A172 (cell line): Measurements from ENCODE around the gene PTGER2. TPM values are rescaled to one million over a fixed set of nuclear protein-coding genes. Genes with fewer than 3 reads are reported as not detected.
A peak's percentile ranks its signal among the peaks of the same experiment; 100 is the strongest.

Experiments used
- DNase-seq: peaks from one replicate; pipeline ENCODE4 v3.0.0-alpha.2; 2015; ENCODE audit warnings: low spot score
- total RNA-seq: library from RNA; depleted of rRNA; stranded (reverse); fragments of >200 nt; shearing (Covaris generic); gene quantifications from 2 replicates; pipeline ENCODE4 v1.2.3, GENCODE V29; 2014

Gene PTGER2
- total RNA-seq, 1 experiment from 2014 or later = not detected

DNA sequence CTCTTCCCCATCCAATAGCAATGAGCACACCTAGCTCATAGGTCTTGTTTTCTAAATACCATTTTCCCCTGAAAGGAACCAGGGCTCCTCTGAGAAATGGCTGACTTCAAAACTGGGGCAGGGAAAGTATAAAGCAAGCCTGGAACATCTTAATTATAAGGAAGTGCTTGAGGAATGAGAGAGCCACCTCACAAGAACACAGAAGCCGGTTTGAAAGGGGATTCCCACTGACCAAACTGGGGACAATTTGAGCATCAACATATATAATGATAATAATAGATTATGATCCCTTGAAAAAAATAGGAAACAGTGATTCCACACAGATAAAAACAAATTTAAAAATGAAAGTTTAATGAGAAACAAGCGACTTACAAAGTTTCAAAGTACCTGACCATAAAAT is 22.1 kb downstream of the PTGER2 start:
- no peak for DNase-seq

DNA sequence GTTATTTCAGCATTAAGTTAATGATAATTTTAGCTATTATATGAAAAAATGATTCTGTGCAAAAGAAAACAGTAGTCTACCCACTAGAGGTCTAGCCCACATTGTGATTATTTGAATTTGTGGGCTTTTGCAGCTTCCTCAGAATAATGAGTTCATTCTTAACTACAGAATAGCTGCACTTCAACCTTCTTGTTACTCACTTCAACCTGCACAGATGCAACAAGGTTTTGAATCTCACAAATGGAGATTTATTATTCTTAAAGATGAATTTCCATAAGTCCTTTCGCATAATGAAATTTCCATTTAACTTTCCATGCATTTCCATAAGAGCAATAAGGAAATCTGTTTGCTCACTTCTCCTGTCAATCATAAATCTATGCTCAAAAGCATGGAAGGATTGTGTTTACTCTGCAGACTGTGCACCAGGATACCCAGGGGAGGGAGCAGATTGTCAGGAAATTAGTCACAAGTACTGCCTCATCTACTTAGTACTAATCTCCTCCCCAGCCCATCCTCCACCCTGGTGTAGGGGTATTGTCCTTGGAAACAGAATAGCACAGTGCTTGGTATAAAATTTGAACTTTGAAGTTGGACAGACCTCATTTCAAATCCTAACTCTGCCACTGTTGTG is 24.1 kb downstream of the PTGER2 start:
- DNase-seq = peak; percentile 26

DNA sequence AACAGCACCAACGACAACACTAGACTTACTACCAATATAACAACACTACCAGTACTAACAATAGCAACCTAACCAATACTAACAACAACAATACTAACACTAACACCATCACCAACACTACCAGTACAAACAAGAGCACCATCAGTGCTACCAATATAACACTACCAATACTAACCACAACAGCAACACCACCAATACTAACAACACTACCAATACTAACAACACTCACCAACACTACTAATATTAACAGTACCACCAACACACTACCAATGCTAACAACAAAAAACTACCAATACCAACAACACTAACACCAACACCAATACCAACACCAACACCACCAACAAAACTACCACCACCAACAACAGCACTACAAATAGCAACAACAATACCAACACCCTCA is 25.1 kb downstream of the PTGER2 start:
- no peak for DNase-seq

DNA sequence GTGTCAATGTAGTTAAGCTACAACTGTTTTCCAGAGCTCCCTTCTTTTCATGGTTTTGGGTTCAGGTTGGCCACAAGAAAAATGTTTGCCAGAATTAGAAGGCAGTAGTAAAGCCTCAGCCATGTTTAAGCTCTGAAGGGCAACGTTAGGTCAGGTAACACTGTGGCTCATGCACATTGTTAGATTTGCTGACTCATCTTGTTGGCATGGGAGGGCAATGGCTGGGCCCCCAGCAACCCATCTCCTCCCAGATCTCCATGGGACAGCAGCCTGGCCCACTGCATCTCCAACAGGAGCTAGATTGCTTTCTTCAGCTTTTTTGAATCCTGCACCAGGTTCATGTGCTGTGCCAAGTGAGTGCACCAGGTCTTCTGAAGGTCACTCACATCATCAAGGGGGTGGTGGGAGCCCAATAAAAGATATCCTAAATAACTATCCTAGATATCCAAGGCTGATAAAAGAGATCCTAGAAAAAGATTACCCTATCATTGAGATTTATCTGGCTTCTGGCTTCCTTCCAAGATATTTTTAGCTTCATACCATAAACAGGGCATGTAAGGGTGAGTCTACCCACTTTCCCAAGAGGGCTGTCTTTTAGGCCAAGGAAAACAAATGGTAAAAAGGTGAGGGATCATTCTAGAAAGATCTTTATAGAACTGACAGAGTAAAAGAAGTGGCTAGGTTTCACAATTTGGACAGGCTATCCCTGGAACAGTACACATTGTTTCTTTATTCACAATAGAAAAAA is 28.9 kb downstream of the PTGER2 start:
- DNase-seq = peak; percentile 47

DNA sequence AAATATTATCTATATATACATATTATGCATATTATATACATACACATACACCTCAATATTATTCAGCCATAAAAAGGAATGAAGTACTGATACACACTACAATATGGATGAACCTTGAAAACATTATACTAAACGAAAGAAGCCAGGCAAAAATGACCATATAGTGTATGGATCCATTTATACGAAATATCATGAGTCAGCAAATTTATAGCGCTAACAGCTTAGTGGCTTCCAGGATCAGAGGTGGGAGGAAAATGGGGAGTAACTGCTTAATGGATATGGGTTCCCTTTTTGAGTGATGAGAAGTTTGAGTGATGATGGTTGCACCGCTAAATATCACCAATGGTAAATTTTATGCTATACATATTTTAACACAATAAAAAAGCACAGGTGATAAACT is 32.7 kb downstream of the PTGER2 start:
- DNase-seq = no peak

DNA sequence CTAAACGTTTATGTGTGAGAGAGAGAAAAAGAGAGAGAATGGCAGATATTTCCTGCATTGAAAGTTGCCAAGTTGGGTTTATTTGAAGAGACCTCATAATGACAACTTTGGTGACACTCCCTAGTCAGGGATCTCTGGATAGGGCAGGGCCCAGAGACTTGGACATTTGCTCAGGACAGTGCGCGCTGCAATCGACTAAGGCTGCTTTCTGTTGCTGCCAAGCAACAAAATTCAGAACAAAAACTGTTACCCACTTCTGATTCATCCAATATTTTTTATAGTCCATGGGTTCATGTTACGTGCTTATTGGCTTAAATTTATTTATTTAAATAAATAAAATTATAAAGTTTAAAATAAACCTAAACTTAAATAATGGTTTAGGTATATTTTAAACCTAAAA is 34.2 kb downstream of the PTGER2 start:
- no peak for DNase-seq

DNA sequence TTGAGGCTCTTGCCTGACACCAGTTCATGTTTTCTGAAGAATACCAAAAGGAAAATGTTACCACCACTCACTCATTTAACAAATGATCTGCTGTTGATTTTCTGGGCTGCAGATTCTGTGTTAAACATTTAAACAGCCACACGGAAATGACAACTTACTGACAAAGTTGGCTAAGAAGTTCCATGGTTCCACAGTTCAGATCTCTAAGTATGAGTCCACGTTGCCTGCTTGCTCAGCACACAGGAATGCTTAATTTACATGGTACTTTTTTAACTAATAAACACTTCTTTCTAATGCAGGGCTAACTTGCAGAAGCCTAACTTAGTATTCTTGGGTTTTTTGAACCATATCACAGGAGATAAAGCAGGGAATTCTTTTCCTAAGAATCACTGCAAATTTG is 34.7 kb downstream of the PTGER2 start:
- no peak for DNase-seq

DNA sequence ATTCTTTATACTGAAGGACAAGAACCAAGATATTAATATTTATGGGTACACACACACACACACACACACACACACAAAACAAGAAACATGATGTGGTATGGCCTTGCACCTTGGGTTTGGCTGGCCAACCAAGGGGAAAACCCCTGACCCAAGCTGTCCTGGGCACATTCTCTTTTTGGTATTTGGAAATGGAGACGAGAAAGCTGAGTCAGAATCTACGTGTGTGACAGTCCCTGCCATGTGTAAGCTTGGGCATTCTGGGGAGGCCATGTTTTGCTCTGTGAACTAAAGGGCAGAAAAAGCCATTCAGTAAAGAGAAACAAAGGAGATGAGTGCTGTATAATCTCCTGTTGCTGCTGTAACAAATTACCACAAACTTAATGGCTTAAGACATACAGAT is 35.6 kb downstream of the PTGER2 start:
- no peak for DNase-seq

DNA sequence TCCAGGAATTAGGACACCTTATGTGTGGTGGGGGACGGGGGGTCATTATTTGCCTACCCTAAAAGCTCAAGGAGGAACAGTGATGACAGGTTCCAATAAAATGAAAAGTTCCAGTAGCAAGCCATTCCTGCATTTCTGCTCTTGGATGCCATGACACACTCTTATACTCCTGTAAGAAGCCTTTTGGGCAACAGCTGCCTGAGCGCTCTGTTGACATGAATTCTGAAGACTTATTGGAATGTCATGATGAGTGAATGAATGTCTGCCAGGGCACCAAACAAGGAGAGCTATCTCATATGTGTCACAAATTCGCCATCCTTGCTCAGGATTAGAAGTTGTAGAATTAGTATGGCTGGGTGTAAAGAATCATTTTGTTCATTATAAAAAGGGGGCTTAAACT is 36.3 kb downstream of the PTGER2 start:
- no peak for DNase-seq

DNA sequence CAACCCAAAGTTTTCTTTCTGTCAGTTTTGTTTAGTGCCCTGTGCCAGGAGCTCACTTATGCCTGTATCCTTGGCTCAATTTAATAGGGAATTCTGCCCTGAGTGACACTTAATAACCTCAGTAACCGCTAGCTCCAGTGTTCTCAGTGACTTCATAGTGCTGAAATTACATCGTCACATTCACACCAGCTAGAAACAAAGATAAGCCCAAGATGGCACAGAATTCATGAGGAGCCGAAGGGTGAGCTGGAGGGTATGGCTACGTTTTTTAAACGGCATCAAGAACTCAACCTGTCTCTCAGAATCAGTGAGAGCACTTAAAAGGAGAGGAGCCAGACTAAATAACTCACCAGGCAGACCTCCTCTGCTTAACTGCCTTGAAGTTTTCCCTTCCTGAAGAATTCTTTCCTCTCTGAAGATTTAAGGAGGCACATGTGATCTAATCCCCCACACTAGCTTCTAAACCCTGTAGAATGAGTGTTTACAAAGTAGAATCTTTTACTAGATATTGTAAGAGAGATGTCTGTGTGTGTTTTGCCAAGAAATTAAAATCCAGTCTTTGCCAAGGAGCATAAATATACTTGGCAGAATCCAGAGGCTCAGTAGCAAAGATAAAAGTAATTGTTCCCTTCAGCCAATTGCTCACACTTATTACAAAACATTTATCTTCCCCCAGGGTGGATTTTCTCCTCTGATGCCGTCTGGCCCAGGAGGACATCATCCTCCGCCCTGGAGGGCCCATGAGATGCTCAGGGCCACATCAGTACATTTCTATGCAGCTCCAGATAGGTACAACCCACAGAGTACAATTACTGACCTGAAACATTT is 37.3 kb downstream of the PTGER2 start:
- DNase-seq = peak; percentile 39

DNA sequence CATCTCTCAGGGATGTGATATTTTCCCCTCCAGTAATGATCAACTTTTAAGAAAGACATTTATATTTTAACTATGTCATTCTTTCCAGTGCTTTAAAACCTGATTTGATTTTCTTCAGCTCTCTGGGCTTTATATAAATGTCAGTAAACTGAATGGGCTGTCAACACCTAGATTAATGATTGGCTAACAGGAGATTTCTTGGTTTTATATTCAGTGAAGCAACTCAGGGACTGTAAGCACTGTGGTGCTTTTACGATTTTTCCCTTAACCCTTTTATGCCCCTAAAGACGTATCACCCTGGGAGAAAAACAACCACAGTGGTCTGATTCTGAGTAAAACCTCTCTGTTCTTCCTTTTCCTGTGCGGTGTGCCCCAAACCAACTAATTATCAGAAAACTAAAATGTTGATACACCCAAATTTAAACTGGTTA is 38.0 kb downstream of the PTGER2 start:
- no peak for DNase-seq

DNA sequence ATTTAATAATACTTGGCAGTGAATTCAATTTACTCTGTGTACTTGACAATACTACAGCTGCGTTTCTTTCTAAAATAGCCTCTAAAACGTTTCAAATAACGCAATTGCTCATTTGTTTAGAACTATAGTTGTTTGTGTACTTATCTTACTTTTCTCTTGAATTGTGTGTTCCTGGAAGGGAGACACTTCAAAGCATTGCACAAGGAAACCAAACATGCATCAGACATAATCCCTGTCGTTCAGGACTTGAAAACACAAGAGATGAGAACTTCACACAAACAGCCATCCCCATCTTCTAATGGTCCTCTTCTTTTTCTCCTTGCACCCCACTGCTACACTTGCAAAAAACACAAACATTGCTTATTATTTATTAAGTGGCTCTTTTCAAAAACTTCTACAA is 38.5 kb downstream of the PTGER2 start:
- no peak for DNase-seq

DNA sequence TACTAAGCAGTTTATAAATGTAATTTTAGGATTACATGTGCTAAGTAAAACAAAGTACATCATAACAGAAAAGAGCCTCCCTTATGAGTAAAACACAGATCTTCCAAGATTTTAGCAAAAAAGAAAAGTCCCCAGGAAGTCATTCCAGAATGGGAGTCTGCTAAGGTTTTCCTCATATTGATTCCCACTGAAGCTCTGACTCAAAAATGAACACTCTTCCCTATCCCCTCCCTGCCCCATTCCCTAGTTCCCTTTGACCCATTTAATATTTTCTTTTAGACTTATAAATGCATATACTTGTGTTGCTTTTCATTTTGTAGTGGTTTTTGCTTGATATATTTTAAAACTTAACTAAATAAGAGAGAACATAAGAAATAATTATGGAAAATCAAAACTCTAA is 40.1 kb downstream of the PTGER2 start:
- no peak for DNase-seq

DNA sequence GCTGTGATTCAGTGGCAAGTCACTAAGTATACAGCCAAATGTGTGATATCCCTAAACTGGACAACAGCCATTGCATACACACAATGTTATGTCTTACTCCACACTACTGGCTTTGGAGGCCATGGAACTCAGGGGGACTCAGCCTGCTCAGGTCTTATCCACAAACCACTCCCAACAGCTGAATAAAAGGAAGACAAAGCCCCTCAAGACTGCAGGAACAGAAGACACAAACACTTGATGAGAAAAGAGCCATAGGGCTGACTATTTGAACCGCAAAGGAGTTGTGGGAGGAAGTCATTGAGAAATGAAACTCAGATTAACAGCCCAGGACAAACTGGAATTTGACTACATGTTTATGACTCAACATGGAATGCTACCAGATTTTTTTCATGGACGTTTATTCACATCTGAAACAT is 40.9 kb downstream of the PTGER2 start:
- peak; percentile 77 for DNase-seq

DNA sequence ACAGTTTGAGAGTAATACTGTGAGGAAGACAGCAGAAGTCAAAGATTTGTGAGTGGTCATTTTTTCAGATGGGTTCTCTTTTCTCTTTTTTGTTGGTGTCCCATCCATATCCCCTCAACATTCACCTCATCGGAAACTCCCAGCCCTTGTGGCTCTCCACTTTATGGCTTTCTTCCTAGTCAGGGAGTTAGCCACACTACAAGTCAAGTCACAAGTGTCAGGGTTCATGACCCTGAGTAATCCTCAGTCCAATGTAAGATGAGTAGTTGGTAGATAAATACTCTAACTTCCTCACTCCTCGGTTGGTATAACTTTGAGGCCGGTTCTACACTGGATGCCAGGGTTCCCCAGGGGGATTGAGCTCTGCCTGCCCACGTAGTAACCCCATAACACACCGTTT is 41.4 kb downstream of the PTGER2 start:
- DNase-seq = no peak

DNA sequence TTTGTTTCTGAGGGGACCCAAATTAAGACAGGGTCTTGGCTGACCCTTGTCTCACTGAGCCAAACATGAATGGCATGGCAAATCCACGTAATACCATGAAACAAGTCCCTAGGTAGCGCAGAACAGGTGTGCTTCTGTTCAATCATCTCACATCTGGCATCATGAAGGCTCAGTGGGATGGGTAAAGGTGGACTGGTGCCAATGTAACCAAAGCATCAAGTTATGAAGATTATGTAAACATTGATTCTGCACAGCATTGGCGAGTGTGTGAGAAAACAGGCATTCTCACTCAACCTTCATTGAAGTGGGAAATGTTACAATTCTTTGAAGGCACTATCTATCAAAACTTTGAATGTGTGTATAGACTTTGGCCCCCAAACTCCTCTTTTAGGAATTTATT is 41.9 kb downstream of the PTGER2 start:
- no peak for DNase-seq

DNA sequence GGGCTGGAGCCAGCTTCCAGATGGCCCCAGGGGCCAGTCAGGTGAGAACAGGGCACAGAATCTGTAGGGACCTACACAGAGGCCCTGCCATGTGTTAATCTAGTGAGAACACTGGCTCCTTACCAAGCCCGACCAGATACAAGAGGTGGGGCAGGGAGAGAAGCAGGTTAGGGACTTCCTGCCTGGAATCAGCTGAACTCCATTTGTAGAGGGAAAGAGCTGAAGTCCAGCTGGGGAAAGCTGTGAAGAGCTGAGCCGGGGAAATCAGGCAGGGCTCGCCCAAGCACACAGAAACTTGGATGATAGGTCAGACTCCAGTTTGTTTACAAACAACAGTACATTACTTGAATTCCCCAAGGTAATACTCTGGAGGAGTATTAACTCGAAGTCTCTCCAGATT is 46.7 kb downstream of the PTGER2 start:
- no peak for DNase-seq

DNA sequence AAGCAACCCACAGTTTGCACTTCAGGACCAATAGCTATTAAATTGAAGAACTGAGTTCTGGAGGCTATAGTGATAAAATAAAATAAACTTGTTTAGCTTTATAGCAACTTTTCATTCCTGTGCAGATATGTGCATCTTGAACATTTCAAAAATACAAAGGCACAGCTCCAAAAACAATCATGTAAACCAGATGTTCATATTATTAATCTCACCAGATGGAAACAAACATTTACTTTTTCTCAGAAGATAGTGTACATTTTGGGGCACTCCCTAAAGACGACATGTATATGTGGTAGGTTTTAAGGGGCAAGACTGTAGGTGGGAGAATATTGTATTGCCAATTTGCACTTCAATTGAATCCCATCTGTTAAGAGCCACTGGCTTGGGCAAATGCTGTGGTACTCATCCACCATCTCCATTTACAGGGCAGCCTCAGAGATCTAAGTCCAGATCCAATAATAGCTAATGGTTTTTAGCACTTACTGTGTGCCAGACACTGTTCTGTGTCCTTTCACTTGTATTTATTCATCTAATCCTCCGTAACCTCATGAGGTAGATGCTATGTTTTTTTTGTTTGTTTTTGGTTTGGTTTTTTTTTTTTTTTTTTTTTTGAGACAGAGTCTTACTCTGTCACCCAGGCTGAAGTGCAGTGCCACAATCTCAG is 49.1 kb downstream of the PTGER2 start:
- DNase-seq = no peak

DNA sequence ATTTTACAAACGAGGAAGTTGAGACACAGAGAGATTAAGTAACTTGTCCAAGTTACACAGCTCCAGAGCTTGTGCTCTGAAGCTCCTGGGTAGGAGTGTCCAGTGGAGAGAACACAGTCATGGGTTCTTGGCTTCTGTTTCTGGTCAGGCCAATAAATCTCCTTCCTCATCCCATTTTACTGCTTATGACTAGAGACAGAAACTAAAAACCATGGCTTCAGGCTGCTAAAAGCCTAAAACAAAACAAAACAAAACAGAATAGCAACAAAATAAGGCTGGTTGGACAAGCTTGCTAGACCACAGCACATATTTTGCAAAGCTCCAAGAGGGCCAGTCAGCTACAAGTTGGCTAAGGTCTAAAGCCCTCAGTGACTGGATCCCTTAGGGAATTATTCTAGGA is 49.8 kb downstream of the PTGER2 start:
- no peak for DNase-seq

DNA sequence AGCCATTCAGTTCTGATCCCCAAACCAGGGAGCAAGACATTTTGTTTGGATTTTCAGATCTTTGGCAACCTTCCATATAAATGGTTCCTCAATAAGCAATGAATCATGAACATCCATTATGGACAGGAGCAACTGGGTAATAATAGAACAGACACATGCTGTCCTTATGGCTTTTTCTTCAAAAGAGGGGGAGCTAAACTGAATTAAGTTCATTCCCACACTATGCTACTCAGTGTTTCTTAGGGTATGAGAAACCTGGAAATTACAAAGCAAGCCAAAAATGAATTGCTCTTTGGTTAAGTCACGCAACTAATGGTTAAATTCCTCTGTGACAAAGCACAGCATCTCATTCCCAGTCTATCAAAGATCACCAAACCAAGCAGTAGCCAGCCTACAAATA is 51.0 kb downstream of the PTGER2 start:
- DNase-seq = no peak

DNA sequence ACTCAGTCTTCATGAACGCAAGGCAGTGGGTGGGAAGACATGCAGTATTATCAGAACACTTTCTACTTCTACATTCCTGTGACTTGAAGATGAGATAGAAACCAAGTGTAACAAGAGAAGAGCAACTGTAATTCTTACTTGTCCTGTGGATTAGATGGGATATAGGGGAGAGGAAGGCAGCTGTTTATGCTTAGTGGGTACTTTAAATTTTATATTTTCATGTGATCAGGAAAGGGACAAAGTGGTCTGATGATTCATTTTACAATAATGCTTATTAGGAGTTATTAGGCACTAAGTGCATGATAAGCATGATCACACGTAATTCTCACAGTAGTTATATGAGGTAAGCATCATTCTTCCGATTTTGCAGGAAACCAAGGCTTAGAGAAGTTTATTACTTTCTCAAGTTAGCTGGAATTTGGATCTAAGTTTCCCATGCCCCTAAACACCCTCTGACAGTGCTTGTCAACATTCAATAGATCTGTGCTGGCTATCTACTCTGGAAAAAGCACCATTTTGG is 52.7 kb downstream of the PTGER2 start:
- DNase-seq = no peak

DNA sequence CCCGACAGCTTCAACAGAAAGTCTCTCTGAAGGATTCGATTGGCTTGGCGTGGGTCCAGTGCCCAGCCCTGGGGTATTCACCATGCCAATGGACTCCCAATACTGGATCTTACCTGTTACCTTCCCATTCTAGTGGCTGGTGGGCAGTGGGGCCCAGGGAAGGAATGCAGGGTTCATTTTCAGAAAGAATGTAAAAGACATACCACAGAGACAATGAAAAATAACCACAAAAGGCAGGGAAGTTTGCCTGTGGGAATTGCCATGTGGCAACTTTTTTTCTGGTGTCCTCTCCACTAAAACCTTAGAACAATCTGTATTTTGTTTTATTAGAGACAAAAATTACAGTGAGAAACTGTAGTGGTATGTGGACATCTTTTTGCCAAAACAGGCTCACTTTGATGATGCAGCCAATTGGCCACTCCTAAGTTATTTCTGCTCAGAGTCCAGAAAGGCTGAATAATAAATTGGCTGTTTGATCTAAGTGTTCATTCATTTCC is 55.2 kb downstream of the PTGER2 start:
- DNase-seq = no peak
